ENCODE results near the gene EPGN. TPM values are rescaled to one million over a fixed set of nuclear protein-coding genes. Genes with fewer than 3 reads are reported as not detected.

Gene EPGN
- total RNA-seq, 1 donor from 2014 or later: 7.9 TPM

DNA sequence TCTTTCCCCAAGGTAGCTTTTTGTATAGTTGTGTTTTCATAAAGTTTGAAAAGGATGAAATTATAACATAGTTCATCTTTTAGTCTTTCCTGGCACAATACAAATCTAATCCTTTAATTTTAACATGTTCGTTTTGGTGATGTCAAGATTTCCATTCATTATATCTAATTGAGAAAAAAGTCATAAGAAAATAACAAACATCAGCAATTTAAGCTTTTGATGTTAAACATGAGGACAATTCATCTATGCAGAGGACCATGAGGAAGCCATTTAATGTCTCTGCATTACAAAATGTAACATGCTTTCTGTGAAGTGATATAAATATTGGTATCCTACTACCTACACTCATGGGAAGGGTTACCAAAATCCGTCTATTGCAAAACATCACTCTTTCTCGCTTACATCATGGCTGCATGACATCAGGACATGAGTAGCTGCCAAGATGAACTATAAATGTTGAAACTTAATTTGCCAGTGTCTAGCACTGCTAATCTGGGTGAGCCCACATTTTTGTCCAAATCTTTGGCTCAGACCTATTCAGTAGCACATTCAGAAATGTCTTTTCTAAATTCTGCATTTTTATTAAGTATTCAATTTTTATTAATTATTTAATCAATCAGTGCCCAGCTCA is 9.5 kb downstream of the EPGN start:
- Histone ChIP-seq H3K27me3 (ENCODE audit: control insufficient read depth, insufficient read depth, low read length) (no peaks in the 10 kb centered on the region), H3K4me3 (ENCODE audit: low read depth, low read length) (no peak overlapping the region), H3K36me3 (ENCODE audit: control insufficient read depth, insufficient read depth, low read length) (no peaks in the 10 kb centered on the region)
- DNase-seq (ENCODE audit: low read depth) (peak; percentile 27), FAIRE-seq (no peak)
- TF ChIP-seq, protein P1, sequence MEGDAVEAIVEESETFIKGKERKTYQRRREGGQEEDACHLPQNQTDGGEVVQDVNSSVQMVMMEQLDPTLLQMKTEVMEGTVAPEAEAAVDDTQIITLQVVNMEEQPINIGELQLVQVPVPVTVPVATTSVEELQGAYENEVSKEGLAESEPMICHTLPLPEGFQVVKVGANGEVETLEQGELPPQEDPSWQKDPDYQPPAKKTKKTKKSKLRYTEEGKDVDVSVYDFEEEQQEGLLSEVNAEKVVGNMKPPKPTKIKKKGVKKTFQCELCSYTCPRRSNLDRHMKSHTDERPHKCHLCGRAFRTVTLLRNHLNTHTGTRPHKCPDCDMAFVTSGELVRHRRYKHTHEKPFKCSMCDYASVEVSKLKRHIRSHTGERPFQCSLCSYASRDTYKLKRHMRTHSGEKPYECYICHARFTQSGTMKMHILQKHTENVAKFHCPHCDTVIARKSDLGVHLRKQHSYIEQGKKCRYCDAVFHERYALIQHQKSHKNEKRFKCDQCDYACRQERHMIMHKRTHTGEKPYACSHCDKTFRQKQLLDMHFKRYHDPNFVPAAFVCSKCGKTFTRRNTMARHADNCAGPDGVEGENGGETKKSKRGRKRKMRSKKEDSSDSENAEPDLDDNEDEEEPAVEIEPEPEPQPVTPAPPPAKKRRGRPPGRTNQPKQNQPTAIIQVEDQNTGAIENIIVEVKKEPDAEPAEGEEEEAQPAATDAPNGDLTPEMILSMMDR (IDR thresholded peaks at IDR 0.05; ENCODE audit: insufficient read depth, low read length, severe bottlenecking): no peak

DNA sequence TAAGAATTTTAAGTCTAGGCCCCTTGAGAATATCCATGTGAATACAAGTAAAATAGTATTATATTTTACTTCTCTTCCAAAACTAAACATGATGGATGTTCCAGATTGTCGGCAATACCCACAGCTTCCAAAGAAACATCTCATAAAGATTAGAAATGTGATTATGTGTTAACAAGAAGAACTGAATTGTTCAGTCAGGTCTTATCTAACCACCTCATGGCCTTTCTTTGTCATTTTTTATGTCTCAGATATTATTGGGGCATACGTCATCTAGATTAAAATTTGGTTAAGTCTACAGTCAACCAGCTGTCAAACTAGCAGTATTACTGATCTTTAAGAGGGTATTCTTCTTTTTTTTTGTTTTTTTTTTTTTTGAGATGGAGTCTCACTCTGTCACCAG is 10.0 kb downstream of the EPGN start:
- Histone ChIP-seq H3K4me3 (ENCODE audit: low read depth, low read length) (no peak overlapping the region), H3K27me3 (ENCODE audit: control insufficient read depth, insufficient read depth, low read length) (no peaks in the 10 kb centered on the region), H3K36me3 (ENCODE audit: control insufficient read depth, insufficient read depth, low read length) (no peaks in the 10 kb centered on the region)
- FAIRE-seq (no peak), DNase-seq (ENCODE audit: low read depth) (no peak)
- TF ChIP-seq, protein P1 (IDR thresholded peaks at IDR 0.05; ENCODE audit: insufficient read depth, low read length, severe bottlenecking): no peak

DNA sequence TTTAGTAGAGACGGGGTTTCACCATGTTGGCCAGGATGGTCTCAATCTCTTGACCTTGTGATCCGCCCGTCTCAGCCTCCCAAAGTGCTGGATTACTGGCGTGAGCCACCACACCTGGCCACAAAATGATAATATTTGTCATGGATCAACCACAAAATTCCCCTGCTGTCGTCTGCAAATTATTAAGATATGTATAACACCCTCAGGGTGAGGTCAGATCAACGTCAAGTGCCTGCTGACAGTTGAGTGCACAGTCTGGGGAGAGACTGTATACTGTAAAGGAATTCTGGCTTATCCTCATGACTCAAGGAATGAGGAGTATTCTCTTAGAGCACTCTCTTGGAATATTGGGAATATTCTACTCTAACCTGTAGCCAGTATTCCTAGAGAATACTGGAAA is 11.2 kb downstream of the EPGN start:
- H3K4me3 ChIP-seq (ENCODE audit: low read depth, low read length): no peak overlapping the region
- TF ChIP-seq, protein P1 (IDR thresholded peaks at IDR 0.05; ENCODE audit: insufficient read depth, low read length, severe bottlenecking): no peak
- peak; percentile 27 for DNase-seq (ENCODE audit: low read depth)
- H3K36me3 ChIP-seq (ENCODE audit: control insufficient read depth, insufficient read depth, low read length): no peaks in the 10 kb centered on the region
- no peaks in the 10 kb centered on the region for H3K27me3 ChIP-seq (ENCODE audit: control insufficient read depth, insufficient read depth, low read length)
- FAIRE-seq: no peak

- Histone ChIP-seq H3K27me3 (ENCODE audit: control insufficient read depth, insufficient read depth, low read length) (no peaks in the 10 kb centered on the region), H3K36me3 (ENCODE audit: control insufficient read depth, insufficient read depth, low read length) (no peaks in the 10 kb centered on the region), H3K4me3 (ENCODE audit: low read depth, low read length) (no peak overlapping the region)
- FAIRE-seq (peak; percentile 98), DNase-seq (ENCODE audit: low read depth) (peak; percentile 93)
- TF ChIP-seq, protein P1 (IDR thresholded peaks at IDR 0.05; ENCODE audit: insufficient read depth, low read length, severe bottlenecking): peak; percentile 53
Observed at GRCh38 chr4:74320559-74321118, 12.4 kb downstream of the EPGN start.

- no peak for FAIRE-seq
- Histone ChIP-seq H3K36me3 (ENCODE audit: control insufficient read depth, insufficient read depth, low read length) (no peaks in the 10 kb centered on the region), H3K4me3 (ENCODE audit: low read depth, low read length) (no peak overlapping the region), H3K27me3 (ENCODE audit: control insufficient read depth, insufficient read depth, low read length) (no peaks in the 10 kb centered on the region)
- TF ChIP-seq, protein P1 (IDR thresholded peaks at IDR 0.05; ENCODE audit: insufficient read depth, low read length, severe bottlenecking): no peak
- DNase-seq (ENCODE audit: low read depth): no peak
Observed at GRCh38 chr4:74322301-74322700, 14.0 kb downstream of the EPGN start.

- TF ChIP-seq, protein P1 (IDR thresholded peaks at IDR 0.05; ENCODE audit: insufficient read depth, low read length, severe bottlenecking): no peak
- DNase-seq (ENCODE audit: low read depth) (no peak), FAIRE-seq (no peak)
- H3K4me3 ChIP-seq (ENCODE audit: low read depth, low read length): no peak overlapping the region
- no peaks in the 10 kb centered on the region for H3K36me3 ChIP-seq (ENCODE audit: control insufficient read depth, insufficient read depth, low read length)
- no peaks in the 10 kb centered on the region for H3K27me3 ChIP-seq (ENCODE audit: control insufficient read depth, insufficient read depth, low read length)
Observed at GRCh38 chr4:74323663-74324062, 15.4 kb downstream of the EPGN start.
